ENCODE results near the gene HIBCH. TPM values are rescaled to one million over a fixed set of nuclear protein-coding genes. Genes with fewer than 3 reads are reported as not detected.

The HIBCH gene
- total RNA-seq, 1 experiment from 2014 or later, result 24.7 TPM

- no peak for DNase-seq (ENCODE audit: low read depth, low spot score)
- Histone ChIP-seq H4K20me1 (ENCODE audit: insufficient read depth) (no peaks in the 10 kb centered on the region), H3K27me3 (ENCODE audit: insufficient read depth, low read length) (no peaks in the 10 kb centered on the region), H3K4me2 (ENCODE audit: low read length) (peak overlapping the region; percentile 92), H3K4me3 (replicated peaks in 1 of 2; ENCODE audit: low read depth in 1 of 2, low read length in 2 of 2) (peak overlapping the region; percentile 54 to 65), H3K79me2 (ENCODE audit: insufficient read depth, low read length) (no peaks in the 10 kb centered on the region), H3K9ac (ENCODE audit: low read length) (peak overlapping the region; percentile 59), H3K9me2 (ENCODE audit: insufficient read depth) (no peaks in the 10 kb centered on the region), H3K9me3 (ENCODE audit: control insufficient read depth in 1 of 2, insufficient read depth in 1 of 2, low read depth in 1 of 2, low read length in 2 of 2) (no peaks in the 10 kb centered on the region), H2AFZ (ENCODE audit: low read depth, low read length, poor library complexity, severe bottlenecking) (peak overlapping the region; percentile 29), H3K36me3 (ENCODE audit: control insufficient read depth in 1 of 2, insufficient read depth in 2 of 2, low read length in 2 of 2) (no peaks in the 10 kb centered on the region), H3K27ac (ENCODE audit: low read depth, low read length) (no peak overlapping the region; the same call in 1 of the 2 replicates), H3K4me1 (ENCODE audit: control insufficient read depth in 1 of 2, insufficient read depth in 2 of 2, low read length in 2 of 2) (peaks cover 4 to 16% of the 10 kb centered on the region in 2 experiments; a peak in 3 of 4 replicates)
- TF ChIP-seq ELF1 (IDR thresholded peaks at IDR 0.05; ENCODE audit: borderline replicate concordance, low read depth), result no peak
- TF ChIP-seq ATF3 (IDR thresholded peaks at IDR 0.05), result no peak
- TF ChIP-seq CBX3 (IDR thresholded peaks at IDR 0.05; ENCODE audit: low read depth), result 0 out of 2 replicates have a peak, but pooled peaks have one; percentile 37
- no peak for TF ChIP-seq POLR2AphosphoS5 (IDR thresholded peaks at IDR 0.05; ENCODE audit: low read depth, low read length)
- TF ChIP-seq SIN3A (IDR thresholded peaks at IDR 0.05; ENCODE audit: low read depth), result no peak
- no peak for TF ChIP-seq JUND (IDR thresholded peaks at IDR 0.05)
- TF ChIP-seq RAD21 (IDR thresholded peaks at IDR 0.05; ENCODE audit: low read depth), result peak; percentile 57
- ATAC-seq, result no peak
- intact Hi-C loops (cut with micrococcal nuclease), result loop anchor here (2.0 kb wide), 1 partner anchor 91 kb away; no protein-coding TSS in a partner anchor
- CTCF ChIA-PET, result interaction anchor here (0.6 to 1.4 kb wide), 7 partner anchors 8 to 519 kb away, joined by 3 to 6 read pairs (median 5); partner anchors contain the start of gene ASNSD1
- no TSS peak for BruUV-seq (replicated peaks)
- POLR2A ChIA-PET, result no interaction called here
- RAD21 ChIA-PET (ENCODE audit: low non-redundant PET in 1 of 2, low total read pairs in 2 of 2, uncharacterized antibody in 2 of 2, unreplicated experiment in 2 of 2), result interaction anchor here (0.5 to 1.4 kb wide), 4 partner anchors 12 to 97 kb away, joined by 3 read pairs; no protein-coding TSS in a partner anchor
These were observed 139.8 kb downstream of the HIBCH start for GRCh38 chr2:190179754-190180312.

- no peak for DNase-seq (ENCODE audit: low read depth, low spot score)
- no peaks in the 10 kb centered on the region for H3K9me3 ChIP-seq (ENCODE audit: control insufficient read depth in 1 of 2, insufficient read depth in 1 of 2, low read depth in 1 of 2, low read length in 2 of 2)
- BruUV-seq (replicated peaks), result no TSS peak
- no peaks in the 10 kb centered on the region for H3K79me2 ChIP-seq (ENCODE audit: insufficient read depth, low read length)
- H3K27ac ChIP-seq (ENCODE audit: low read depth, low read length), result no peak overlapping the region
- no peaks in the 10 kb centered on the region for H3K27me3 ChIP-seq (ENCODE audit: insufficient read depth, low read length)
- no peak overlapping the region for H3K9ac ChIP-seq (ENCODE audit: low read length)
- no peak overlapping the region for H2AFZ ChIP-seq (ENCODE audit: low read depth, low read length, poor library complexity, severe bottlenecking)
- H4K20me1 ChIP-seq (ENCODE audit: insufficient read depth), result no peaks in the 10 kb centered on the region
- no peaks in the 10 kb centered on the region for H3K36me3 ChIP-seq (ENCODE audit: control insufficient read depth in 1 of 2, insufficient read depth in 2 of 2, low read length in 2 of 2)
- ATAC-seq, result no peak
- peaks cover 4 to 22% of the 10 kb centered on the region in 2 experiments; a peak in 3 of 4 replicates for H3K4me1 ChIP-seq (ENCODE audit: control insufficient read depth in 1 of 2, insufficient read depth in 2 of 2, low read length in 2 of 2)
- no peak overlapping the region for H3K4me2 ChIP-seq (ENCODE audit: low read length)
- H3K9me2 ChIP-seq (ENCODE audit: insufficient read depth), result no peaks in the 10 kb centered on the region
- POLR2A ChIA-PET, result no interaction called here
- CTCF ChIA-PET, result no interaction called here
- RAD21 ChIA-PET (ENCODE audit: low non-redundant PET in 1 of 2, low total read pairs in 2 of 2, uncharacterized antibody in 2 of 2, unreplicated experiment in 2 of 2), result no interaction called here
- no peak overlapping the region for H3K4me3 ChIP-seq (replicated peaks in 1 of 2; ENCODE audit: low read depth in 1 of 2, low read length in 2 of 2)
- intact Hi-C loops (cut with micrococcal nuclease), result no loop called here
- TF ChIP-seq JUND (IDR thresholded peaks at IDR 0.05), result no peak
- no peak for TF ChIP-seq ELF1 (IDR thresholded peaks at IDR 0.05; ENCODE audit: borderline replicate concordance, low read depth)
- TF ChIP-seq ZFX (IDR thresholded peaks at IDR 0.05), result no peak
- TF ChIP-seq EZH2 (IDR thresholded peaks at IDR 0.05), result no peak
- TF ChIP-seq POLR2A (IDR thresholded peaks at IDR 0.05; ENCODE audit: borderline replicate concordance, extremely low read depth, insufficient read depth, insufficient read length), result no peak
- no peak for TF ChIP-seq TCF7L2 (IDR thresholded peaks at IDR 0.05; ENCODE audit: borderline replicate concordance, extremely low read depth, insufficient read depth, insufficient read length)
- TF ChIP-seq EZH2phosphoT487 (IDR thresholded peaks at IDR 0.05; ENCODE audit: borderline replicate concordance), result no peak
- no peak for TF ChIP-seq MAX (IDR thresholded peaks at IDR 0.05)
- no peak for TF ChIP-seq EGR1 (IDR thresholded peaks at IDR 0.05; ENCODE audit: low read depth)
- TF ChIP-seq SRF (IDR thresholded peaks at IDR 0.05; ENCODE audit: low read depth), result no peak
- TF ChIP-seq FOSL1 (IDR thresholded peaks at IDR 0.05; ENCODE audit: low read depth), result no peak
- TF ChIP-seq CEBPB (IDR thresholded peaks at IDR 0.05; ENCODE audit: low read depth), result no peak
- no peak for TF ChIP-seq CTCF (IDR thresholded peaks at IDR 0.05 in 2 of 3, conservative IDR thresholded peaks at IDR 0.05 in 1 of 3; ENCODE audit: borderline replicate concordance in 1 of 3, insufficient read depth in 1 of 3, low read depth in 2 of 3, low read length in 2 of 3)
- TF ChIP-seq SP1 (IDR thresholded peaks at IDR 0.05; ENCODE audit: low read depth), result no peak
These were observed 141.4 kb downstream of the HIBCH start for GRCh38 chr2:190178066-190178722.

Data from HCT116 (cell line).